Spleen (tissue), 11 donors: Measurements from ENCODE around the gene FGD6. TPM values are rescaled to one million over a fixed set of nuclear protein-coding genes. Genes with fewer than 3 reads are reported as not detected.
"Not testable (repeated sequence)": the region's sequence is repeated elsewhere in the genome, so short reads cannot be mapped to it uniquely, and the experiment has no call there.

Experiments used
- DNase-seq: peaks from one replicate; pipeline ENCODE4 v3.0.0-alpha.2; 2020
- H3K27ac ChIP-seq, 8 donors: fragments of 200-600 bp; sonication (generic) in 7 of 8; 1 replicate in 4 of 8; 2 replicates in 4 of 8; pipeline versions ENCODE4 v1.5.0 to v1.8.0; 2016 to 2021; ENCODE audit warnings: inconsistent platforms in 4 of 8, mild to moderate bottlenecking in 4 of 8, moderate library complexity in 1 of 8
- H3K27me3 ChIP-seq, 7 donors: fragments of 200-600 bp; sonication (generic) in 6 of 7; replicated peaks in 1 of 7; 1 replicate in 4 of 7; 2 replicates in 3 of 7; pipeline versions ENCODE4 v1.5.0 to v1.8.0; 2016 to 2021; ENCODE audit warnings: inconsistent platforms in 3 of 7, mild to moderate bottlenecking in 1 of 7
- H3K36me3 ChIP-seq, 6 donors: fragments of 200-600 bp; sonication (generic) in 5 of 6; 1 replicate in 4 of 6; 2 replicates in 2 of 6; pipeline versions ENCODE4 v1.5.0 to v1.8.0; 2016 to 2021; ENCODE audit warnings: inconsistent platforms in 2 of 6
- H3K4me1 ChIP-seq, 6 donors: fragments of 200-600 bp; sonication (generic) in 5 of 6; 1 replicate in 3 of 6; 2 replicates in 3 of 6; pipeline versions ENCODE4 v1.5.0 to v1.8.0; 2016 to 2021; ENCODE audit warnings: inconsistent platforms in 3 of 6
- H3K4me3 ChIP-seq, 8 donors: fragments of 200-600 bp; sonication (generic) in 7 of 8; 1 replicate in 4 of 8; 2 replicates in 4 of 8; pipeline versions ENCODE4 v1.5.0 to v1.8.0; 2016 to 2021; ENCODE audit warnings: inconsistent platforms in 4 of 8, mild to moderate bottlenecking in 4 of 8, moderate library complexity in 2 of 8
- H3K9me3 ChIP-seq, 8 donors: fragments of 200-600 bp; sonication (generic) in 7 of 8; 1 replicate in 4 of 8; 2 replicates in 4 of 8; pipeline versions ENCODE4 v1.5.0 to v1.8.0; 2016 to 2021; ENCODE audit warnings: inconsistent platforms in 4 of 8
- CTCF ChIP-seq, 11 experiments: fragments of 200-600 bp in 7 of 11; fragments of 450-650 bp in 4 of 11; sonication (generic) in 4 of 11; IDR thresholded peaks in 8 of 11; conservative IDR thresholded peaks in 3 of 11; 1 replicate in 7 of 11; 2 replicates in 4 of 11; pipeline versions ENCODE4 v1.4.0 to v1.8.0; 2016 to 2021; ENCODE audit warnings: antibody characterized with exemption in 11 of 11, inconsistent platforms in 4 of 11, mild to moderate bottlenecking in 1 of 11
- POLR2A ChIP-seq, 3 donors: fragments of 450-650 bp; IDR thresholded peaks; one replicate each; pipeline ENCODE4 v1.5.1; 2017; ENCODE audit warnings: antibody characterized with exemption in 3 of 3, mild to moderate bottlenecking in 1 of 3
- POLR2AphosphoS5 ChIP-seq, 3 donors: sonication (generic); formaldehyde crosslinking; IDR thresholded peaks; one replicate each; pipeline ENCODE4 v1.5.1; 2017; ENCODE audit warnings: antibody characterized with exemption in 3 of 3
- WGBS, 5 donors: extraction: QIAGEN DNeasy Blood & Tissue Kit in 3 of 5; methylation state at CpG; one replicate each; pipeline versions ENCODE4 v1.1.5 to v1.1.7; 2013 to 2018; 5-methylcytosine and 5-hydroxymethylcytosine counted together
- intact Hi-C: fragments of 100-400 bp; cut with DNase I; formaldehyde crosslinking; loops from one replicate; pipeline ENCODE4 v1.15.0; 2023; ENCODE audit warnings: low total_unique reads
- polyA plus RNA-seq, 3 donors: library from polyadenylated mRNA; stranded (reverse); fragments of 200-250 nt; gene quantifications; one replicate each; pipeline ENCODE4 v1.2.1, GENCODE V29; 2013
- total RNA-seq, 7 donors: library from RNA; depleted of rRNA in 3 of 7; stranded (reverse); fragments of >200 nt in 3 of 7; fragmentation: NEBNext Ultra II Directional in 4 of 7; extraction: Animal tissue kit (Norgen Biotek cat#: 25700) in 4 of 7; gene quantifications; one replicate each; pipeline versions ENCODE4 v1.1.0 to v1.2.1, GENCODE V29; 2016 to 2021
- donor health status: healthy with polysubstance abuse.
- donor health status: DM: no; HTN: no; CAD: no; lungs with moderate emphysema.
- donor health status: DM: no; HTN: no; CAD: no.
- donor health status: Bipolar disorder and iron deficiency.
- donor health status: healthy.
- donor health status: DM: no; HTN: no; CAD: no.
- donor health status: DM: yes; HTN: yes; CAD: no.

Gene FGD6
- total and polyA plus RNA-seq, 10 donors, result 0.78 to 13.0 (median 10.4) TPM

- intact Hi-C loops, result no loop called here
- no peak for DNase-seq
These were observed 114.2 kb downstream of the FGD6 start for GRCh38 chr12:95102916-95103671.

GRCh38 chr12:95101957-95102356 lies 115.3 kb downstream of the FGD6 start:
- intact Hi-C loops, H3K27me3 ChIP-seq, H3K36me3 ChIP-seq, H3K4me1 ChIP-seq, DNase-seq, H3K27ac ChIP-seq, H3K4me3 ChIP-seq, H3K9me3 ChIP-seq: not testable (repeated sequence)
- 88 to 94% (median 90%) methylated on average over 5 of the region's 5 CpGs for WGBS, 5 donors

More at GRCh38 chr12:95102916-95103671, 114.2 kb downstream of the FGD6 start:
- WGBS, 5 donors, result 65 to 77% (median 75%) methylated on average over 8 of the region's 8 CpGs
- no peaks in the 10 kb centered on the region for H3K27me3 ChIP-seq
- H3K4me1 ChIP-seq, result no peaks in the 10 kb centered on the region
- H3K36me3 ChIP-seq, result no peaks in the 10 kb centered on the region
- no peak for TF ChIP-seq POLR2AphosphoS5 (IDR thresholded peaks at IDR 0.05)
- no peak for TF ChIP-seq POLR2A (IDR thresholded peaks at IDR 0.05)
- no peak for TF ChIP-seq CTCF (IDR thresholded peaks at IDR 0.05 in 8 of 11, conservative IDR thresholded peaks at IDR 0.05 in 3 of 11)
- H3K4me3 ChIP-seq, result no peak overlapping the region
- no peak overlapping the region for H3K27ac ChIP-seq
- no peaks in the 10 kb centered on the region for H3K9me3 ChIP-seq

GRCh38 chr12:95100264-95101190 lies 116.7 kb downstream of the FGD6 start:
- no peak for DNase-seq
- H3K36me3 ChIP-seq, result no peaks in the 10 kb centered on the region
- no peaks in the 10 kb centered on the region for H3K27me3 ChIP-seq
- TF ChIP-seq CTCF (IDR thresholded peaks at IDR 0.05 in 8 of 11, conservative IDR thresholded peaks at IDR 0.05 in 3 of 11) (no peak), POLR2A (IDR thresholded peaks at IDR 0.05) (no peak), POLR2AphosphoS5 (IDR thresholded peaks at IDR 0.05) (no peak)
- WGBS, 5 donors, result 90 to 96% (median 93%) methylated on average over 11 of the region's 11 CpGs
- intact Hi-C loops, result no loop called here
- H3K4me3 ChIP-seq, result no peak overlapping the region
- no peak overlapping the region for H3K27ac ChIP-seq
- peaks cover 0 to 11% (median 3%) of the 10 kb centered on the region in 6 donors for H3K4me1 ChIP-seq
- no peaks in the 10 kb centered on the region for H3K9me3 ChIP-seq

- DNase-seq, result no peak
- no peaks in the 10 kb centered on the region for H3K36me3 ChIP-seq
- peaks cover 0 to 13% (median 5%) of the 10 kb centered on the region in 6 donors for H3K4me1 ChIP-seq
- no peaks in the 10 kb centered on the region for H3K27me3 ChIP-seq
- 96 to 99% (median 98%) methylated on average over 4 of the region's 4 CpGs for WGBS, 5 donors
- H3K27ac ChIP-seq, result no peak overlapping the region
- no peak overlapping the region for H3K4me3 ChIP-seq
- no peaks in the 10 kb centered on the region for H3K9me3 ChIP-seq
- no peak for TF ChIP-seq POLR2A (IDR thresholded peaks at IDR 0.05)
- no peak for TF ChIP-seq CTCF (IDR thresholded peaks at IDR 0.05 in 8 of 11, conservative IDR thresholded peaks at IDR 0.05 in 3 of 11)
- no peak for TF ChIP-seq POLR2AphosphoS5 (IDR thresholded peaks at IDR 0.05)
- intact Hi-C loops, result no loop called here
These were observed 117.9 kb downstream of the FGD6 start for GRCh38 chr12:95099270-95099790.
